ENCODE data around the gene FBH1. TPM values are rescaled to one million over a fixed set of nuclear protein-coding genes. Genes with fewer than 3 reads are reported as not detected.
"Not testable (repeated sequence)": the region's sequence is repeated elsewhere in the genome, so short reads cannot be mapped to it uniquely, and the experiment has no call there.

The FBH1 gene
- polyA plus RNA-seq, 1 donor from 2014 or later = 41.1 TPM

DNA sequence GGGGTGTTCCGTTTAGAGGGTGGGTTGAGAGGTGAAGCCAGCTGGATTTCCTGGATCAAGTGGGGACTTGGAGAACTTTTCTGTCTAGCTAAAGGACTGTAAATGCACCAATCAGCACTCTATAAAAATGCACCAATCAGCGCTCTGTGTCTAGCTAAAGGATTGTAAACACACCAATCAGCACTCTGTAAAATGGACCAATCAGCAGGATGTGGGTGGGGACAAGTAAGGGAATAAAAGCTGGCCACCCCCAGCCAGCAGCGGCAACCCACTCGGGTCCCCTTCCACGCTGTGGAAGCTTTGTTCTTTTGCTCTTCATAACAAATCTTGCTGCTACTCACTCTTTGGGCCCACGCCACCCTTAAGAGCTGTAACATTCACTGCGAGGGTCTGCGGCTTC is 21.7 kb upstream of the FBH1 start:
- not testable (repeated sequence) for H4K20me1 ChIP-seq (ENCODE audit: insufficient read depth); H3K9me3 ChIP-seq (ENCODE audit: low read length); H3K79me2 ChIP-seq (replicated peaks; ENCODE audit: insufficient read depth, low read length); H2AFZ ChIP-seq (ENCODE audit: low read depth, low read length); H3K36me3 ChIP-seq (ENCODE audit: insufficient read depth, low read length); H3K27me3 ChIP-seq (ENCODE audit: insufficient read depth, low read depth, low read length); H3K9ac ChIP-seq (ENCODE audit: low read length); H3K9me2 ChIP-seq (ENCODE audit: insufficient read depth, low read length); H3K4me3 ChIP-seq (ENCODE audit: low read length); H3K27ac ChIP-seq (ENCODE audit: low read length); H3K4me2 ChIP-seq (ENCODE audit: low read length); H3F3A ChIP-seq (ENCODE audit: insufficient read depth, low read length, poor library complexity, severe bottlenecking)

DNA sequence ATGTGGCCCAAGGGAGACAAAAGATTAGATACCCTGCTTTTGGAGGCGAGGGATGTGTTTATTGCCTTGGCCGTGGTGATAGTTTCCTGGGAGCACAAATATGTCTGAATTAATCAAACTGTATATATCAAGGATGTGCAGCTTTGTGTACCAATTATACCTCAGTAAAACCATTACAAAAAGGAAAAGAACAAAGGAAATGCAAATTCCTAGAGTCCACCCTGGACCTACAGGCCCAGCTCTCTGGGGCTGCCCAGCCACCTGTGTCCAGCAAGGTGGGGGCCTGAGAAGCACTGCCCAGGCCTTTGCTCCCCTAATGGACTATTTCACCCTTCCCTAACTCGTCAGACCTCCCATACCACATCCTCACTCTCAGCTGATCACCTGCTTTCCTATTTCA is 20.9 kb upstream of the FBH1 start:
- Histone ChIP-seq H3K36me3 (ENCODE audit: insufficient read depth, low read length) (no peaks in the 10 kb centered on the region), H3K9me3 (ENCODE audit: low read length) (no peaks in the 10 kb centered on the region), H3K79me2 (replicated peaks; ENCODE audit: insufficient read depth, low read length) (no peaks in the 10 kb centered on the region), H4K20me1 (ENCODE audit: insufficient read depth) (no peaks in the 10 kb centered on the region), H3K27me3 (ENCODE audit: insufficient read depth, low read depth, low read length) (no peaks in the 10 kb centered on the region), H3K4me2 (ENCODE audit: low read length) (no peak overlapping the region), H3K9me2 (ENCODE audit: insufficient read depth, low read length) (no peaks in the 10 kb centered on the region), H3F3A (ENCODE audit: insufficient read depth, low read length, poor library complexity, severe bottlenecking) (no peaks in the 10 kb centered on the region), H2AFZ (ENCODE audit: low read depth, low read length) (no peak overlapping the region), H3K9ac (ENCODE audit: low read length) (no peak overlapping the region), H3K27ac (ENCODE audit: low read length) (no peak overlapping the region), H3K4me3 (ENCODE audit: low read length) (no peak overlapping the region)
- TF ChIP-seq TAF1 (IDR thresholded peaks at IDR 0.05; ENCODE audit: low read depth) = no peak
- no peak for TF ChIP-seq EZH2 (IDR thresholded peaks at IDR 0.05; ENCODE audit: borderline replicate concordance, insufficient read depth, low read length, poor library complexity, severe bottlenecking)
- no peak for TF ChIP-seq SMC3 (conservative IDR thresholded peaks at IDR 0.05; ENCODE audit: poor library complexity)
- TF ChIP-seq POLR2AphosphoS5 (IDR thresholded peaks at IDR 0.05) = no peak
- TF ChIP-seq, protein P1, sequence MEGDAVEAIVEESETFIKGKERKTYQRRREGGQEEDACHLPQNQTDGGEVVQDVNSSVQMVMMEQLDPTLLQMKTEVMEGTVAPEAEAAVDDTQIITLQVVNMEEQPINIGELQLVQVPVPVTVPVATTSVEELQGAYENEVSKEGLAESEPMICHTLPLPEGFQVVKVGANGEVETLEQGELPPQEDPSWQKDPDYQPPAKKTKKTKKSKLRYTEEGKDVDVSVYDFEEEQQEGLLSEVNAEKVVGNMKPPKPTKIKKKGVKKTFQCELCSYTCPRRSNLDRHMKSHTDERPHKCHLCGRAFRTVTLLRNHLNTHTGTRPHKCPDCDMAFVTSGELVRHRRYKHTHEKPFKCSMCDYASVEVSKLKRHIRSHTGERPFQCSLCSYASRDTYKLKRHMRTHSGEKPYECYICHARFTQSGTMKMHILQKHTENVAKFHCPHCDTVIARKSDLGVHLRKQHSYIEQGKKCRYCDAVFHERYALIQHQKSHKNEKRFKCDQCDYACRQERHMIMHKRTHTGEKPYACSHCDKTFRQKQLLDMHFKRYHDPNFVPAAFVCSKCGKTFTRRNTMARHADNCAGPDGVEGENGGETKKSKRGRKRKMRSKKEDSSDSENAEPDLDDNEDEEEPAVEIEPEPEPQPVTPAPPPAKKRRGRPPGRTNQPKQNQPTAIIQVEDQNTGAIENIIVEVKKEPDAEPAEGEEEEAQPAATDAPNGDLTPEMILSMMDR (IDR thresholded peaks at IDR 0.05; ENCODE audit: poor library complexity, severe bottlenecking) = no peak
- no peak for TF ChIP-seq RAD21 (conservative IDR thresholded peaks at IDR 0.05)
- TF ChIP-seq EP300 (conservative IDR thresholded peaks at IDR 0.05; ENCODE audit: poor library complexity, severe bottlenecking) = no peak
- TF ChIP-seq MXI1 (conservative IDR thresholded peaks at IDR 0.05; ENCODE audit: poor library complexity, severe bottlenecking) = no peak
- TF ChIP-seq, protein P2, sequence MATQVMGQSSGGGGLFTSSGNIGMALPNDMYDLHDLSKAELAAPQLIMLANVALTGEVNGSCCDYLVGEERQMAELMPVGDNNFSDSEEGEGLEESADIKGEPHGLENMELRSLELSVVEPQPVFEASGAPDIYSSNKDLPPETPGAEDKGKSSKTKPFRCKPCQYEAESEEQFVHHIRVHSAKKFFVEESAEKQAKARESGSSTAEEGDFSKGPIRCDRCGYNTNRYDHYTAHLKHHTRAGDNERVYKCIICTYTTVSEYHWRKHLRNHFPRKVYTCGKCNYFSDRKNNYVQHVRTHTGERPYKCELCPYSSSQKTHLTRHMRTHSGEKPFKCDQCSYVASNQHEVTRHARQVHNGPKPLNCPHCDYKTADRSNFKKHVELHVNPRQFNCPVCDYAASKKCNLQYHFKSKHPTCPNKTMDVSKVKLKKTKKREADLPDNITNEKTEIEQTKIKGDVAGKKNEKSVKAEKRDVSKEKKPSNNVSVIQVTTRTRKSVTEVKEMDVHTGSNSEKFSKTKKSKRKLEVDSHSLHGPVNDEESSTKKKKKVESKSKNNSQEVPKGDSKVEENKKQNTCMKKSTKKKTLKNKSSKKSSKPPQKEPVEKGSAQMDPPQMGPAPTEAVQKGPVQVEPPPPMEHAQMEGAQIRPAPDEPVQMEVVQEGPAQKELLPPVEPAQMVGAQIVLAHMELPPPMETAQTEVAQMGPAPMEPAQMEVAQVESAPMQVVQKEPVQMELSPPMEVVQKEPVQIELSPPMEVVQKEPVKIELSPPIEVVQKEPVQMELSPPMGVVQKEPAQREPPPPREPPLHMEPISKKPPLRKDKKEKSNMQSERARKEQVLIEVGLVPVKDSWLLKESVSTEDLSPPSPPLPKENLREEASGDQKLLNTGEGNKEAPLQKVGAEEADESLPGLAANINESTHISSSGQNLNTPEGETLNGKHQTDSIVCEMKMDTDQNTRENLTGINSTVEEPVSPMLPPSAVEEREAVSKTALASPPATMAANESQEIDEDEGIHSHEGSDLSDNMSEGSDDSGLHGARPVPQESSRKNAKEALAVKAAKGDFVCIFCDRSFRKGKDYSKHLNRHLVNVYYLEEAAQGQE (IDR thresholded peaks at IDR 0.05; ENCODE audit: borderline replicate concordance) = no peak

DNA sequence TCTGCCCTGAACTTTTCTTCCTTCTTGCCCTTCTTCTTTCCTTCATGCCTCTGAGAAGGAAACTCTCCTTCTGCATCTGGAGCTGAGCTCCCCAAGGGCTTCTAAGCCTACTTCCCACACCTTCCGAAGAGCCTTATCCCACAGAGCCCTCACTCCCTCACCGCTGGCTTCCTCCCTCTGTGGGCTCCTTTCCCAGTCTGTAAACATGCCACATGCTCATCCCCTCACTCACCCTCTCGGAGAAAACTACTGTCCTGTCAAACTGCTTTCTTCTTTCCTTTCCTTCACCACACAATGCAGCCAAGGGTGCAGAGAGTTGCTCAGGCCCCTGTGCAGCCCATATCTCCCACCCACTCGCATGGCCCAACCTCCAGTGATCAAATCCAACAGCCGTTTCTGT is 18.4 kb upstream of the FBH1 start:
- Histone ChIP-seq H3K27ac (ENCODE audit: low read length) (no peak overlapping the region), H3K9me3 (ENCODE audit: low read length) (no peaks in the 10 kb centered on the region), H3K9ac (ENCODE audit: low read length) (no peak overlapping the region), H3F3A (ENCODE audit: insufficient read depth, low read length, poor library complexity, severe bottlenecking) (no peaks in the 10 kb centered on the region), H3K27me3 (ENCODE audit: insufficient read depth, low read depth, low read length) (no peaks in the 10 kb centered on the region), H3K79me2 (replicated peaks; ENCODE audit: insufficient read depth, low read length) (no peaks in the 10 kb centered on the region), H3K4me2 (ENCODE audit: low read length) (no peak overlapping the region), H2AFZ (ENCODE audit: low read depth, low read length) (no peak overlapping the region), H3K9me2 (ENCODE audit: insufficient read depth, low read length) (no peaks in the 10 kb centered on the region), H4K20me1 (ENCODE audit: insufficient read depth) (no peaks in the 10 kb centered on the region), H3K4me3 (ENCODE audit: low read length) (no peak overlapping the region), H3K36me3 (ENCODE audit: insufficient read depth, low read length) (no peaks in the 10 kb centered on the region)
- no peak for TF ChIP-seq EZH2 (IDR thresholded peaks at IDR 0.05; ENCODE audit: borderline replicate concordance, insufficient read depth, low read length, poor library complexity, severe bottlenecking)
- TF ChIP-seq, protein P1 (IDR thresholded peaks at IDR 0.05; ENCODE audit: poor library complexity, severe bottlenecking) = no peak
- no peak for TF ChIP-seq SMC3 (conservative IDR thresholded peaks at IDR 0.05; ENCODE audit: poor library complexity)
- TF ChIP-seq EP300 (conservative IDR thresholded peaks at IDR 0.05; ENCODE audit: poor library complexity, severe bottlenecking) = no peak

Measured in neural cell (in vitro differentiated cells).